ENCODE measurements around the gene FNTB.

- TF ChIP-seq CTCF (IDR thresholded peaks at IDR 0.05; ENCODE audit: low read depth, low read length, poor library complexity, severe bottlenecking) (peak; percentile 22), EZH2phosphoT487 (IDR thresholded peaks at IDR 0.05; ENCODE audit: borderline replicate concordance, low read length) (no peak)
These were observed 33.9 kb upstream of the FNTB start for GRCh38 chr14:64952598-64953309.
